GM19438 (cell line): ENCODE measurements around the gene IQCE.

Source experiments
- ATAC-seq: cut with Tn5 transposase; IDR thresholded peaks from one replicate; pipeline ENCODE4 v1.9.1; 2021; ENCODE audit warnings: low read depth; ENCODE audit not compliant: unreplicated experiment

The IQCE gene

DNA sequence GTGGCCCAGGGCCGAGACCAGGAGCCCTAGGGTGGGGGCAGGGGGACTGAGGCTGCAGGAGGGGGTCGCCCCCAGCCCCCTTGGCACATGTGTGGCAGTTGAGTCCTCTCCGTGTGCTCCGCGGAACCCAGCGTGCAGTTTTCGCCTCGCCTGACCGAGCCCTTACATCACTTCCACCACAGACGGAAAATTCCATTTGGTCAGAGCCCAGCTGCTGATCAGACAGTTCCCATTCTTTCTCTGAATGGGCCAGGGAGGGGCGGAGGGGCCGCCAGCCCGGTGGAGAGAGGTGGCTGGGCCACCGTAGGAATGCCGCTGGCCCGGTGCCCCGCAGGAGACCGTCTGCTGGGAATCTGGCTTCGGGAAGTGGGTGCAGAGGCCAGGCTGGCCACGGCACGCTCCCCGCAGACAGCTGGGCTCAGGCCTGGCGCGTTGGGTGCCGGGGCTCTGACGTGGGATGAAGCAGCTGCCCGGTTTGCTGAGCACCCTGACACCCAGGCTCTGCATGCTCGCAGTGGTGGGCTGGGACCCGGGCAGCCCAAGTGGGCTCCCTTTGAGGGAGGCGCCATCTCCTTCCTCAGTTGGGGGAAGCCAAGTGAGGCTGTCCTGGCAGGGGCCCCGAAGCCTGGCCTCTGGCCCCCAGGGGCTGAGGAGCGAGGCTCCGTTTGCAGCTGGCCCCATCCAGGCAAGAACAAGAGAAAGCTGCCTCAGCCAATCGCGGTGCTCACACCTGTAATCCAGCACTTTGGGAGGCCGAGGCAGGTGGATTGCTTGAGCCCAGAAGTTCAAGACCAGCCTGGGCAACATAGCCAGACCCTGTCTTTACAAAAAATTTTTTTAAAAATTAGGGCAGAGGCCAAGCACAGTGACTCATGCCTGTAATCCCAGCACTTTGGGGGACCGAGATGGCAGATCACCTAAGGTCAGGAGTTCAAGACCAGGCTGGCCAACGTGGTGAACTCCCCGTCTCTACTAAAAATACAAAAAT is 82.9 kb downstream of the IQCE start:
- ATAC-seq = no peak

DNA sequence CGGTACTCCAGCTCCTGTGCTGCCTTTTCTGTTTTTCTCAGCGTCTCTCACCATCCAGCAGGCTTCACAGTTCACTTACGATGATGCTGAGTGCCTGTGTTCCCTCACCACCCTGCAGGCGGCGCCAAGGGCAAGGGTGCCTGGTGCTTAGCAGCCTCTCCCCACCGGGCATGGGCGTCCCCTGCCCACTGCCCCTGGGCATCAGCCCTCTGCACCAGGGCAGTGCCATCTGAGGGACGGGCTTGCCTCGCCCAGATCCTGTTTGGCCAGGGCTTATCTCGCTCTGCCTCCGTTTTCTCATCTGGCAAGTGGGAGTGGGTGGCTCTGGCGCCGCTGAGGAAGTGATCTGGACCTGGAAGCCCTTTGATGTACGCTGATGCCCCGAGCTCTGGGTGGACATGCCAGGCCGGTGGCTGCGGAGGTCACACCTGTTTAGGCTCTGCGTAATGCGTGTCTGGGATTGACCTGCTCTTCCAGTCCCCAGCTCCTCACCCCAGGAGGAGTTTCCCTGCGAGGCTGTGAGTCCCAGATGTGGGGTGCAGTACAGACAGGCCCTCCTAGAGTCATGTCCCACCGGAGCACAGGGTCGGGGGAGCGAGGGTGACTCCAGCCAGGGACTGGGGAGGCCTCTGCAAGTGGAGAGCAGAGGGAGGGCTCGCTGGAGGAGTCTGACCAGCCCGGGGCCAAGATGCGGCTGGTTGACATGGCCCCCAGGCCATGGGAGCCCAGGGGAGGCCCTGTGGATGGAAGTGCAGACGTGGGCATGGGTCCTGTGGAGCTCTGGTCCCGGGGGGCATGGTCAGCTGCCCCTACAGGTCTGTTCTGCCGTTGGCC is 84.8 kb downstream of the IQCE start:
- ATAC-seq = no peak

- no peak for ATAC-seq
Measured at GRCh38 chr7:2644220-2644561, 85.4 kb downstream of the IQCE start.

DNA sequence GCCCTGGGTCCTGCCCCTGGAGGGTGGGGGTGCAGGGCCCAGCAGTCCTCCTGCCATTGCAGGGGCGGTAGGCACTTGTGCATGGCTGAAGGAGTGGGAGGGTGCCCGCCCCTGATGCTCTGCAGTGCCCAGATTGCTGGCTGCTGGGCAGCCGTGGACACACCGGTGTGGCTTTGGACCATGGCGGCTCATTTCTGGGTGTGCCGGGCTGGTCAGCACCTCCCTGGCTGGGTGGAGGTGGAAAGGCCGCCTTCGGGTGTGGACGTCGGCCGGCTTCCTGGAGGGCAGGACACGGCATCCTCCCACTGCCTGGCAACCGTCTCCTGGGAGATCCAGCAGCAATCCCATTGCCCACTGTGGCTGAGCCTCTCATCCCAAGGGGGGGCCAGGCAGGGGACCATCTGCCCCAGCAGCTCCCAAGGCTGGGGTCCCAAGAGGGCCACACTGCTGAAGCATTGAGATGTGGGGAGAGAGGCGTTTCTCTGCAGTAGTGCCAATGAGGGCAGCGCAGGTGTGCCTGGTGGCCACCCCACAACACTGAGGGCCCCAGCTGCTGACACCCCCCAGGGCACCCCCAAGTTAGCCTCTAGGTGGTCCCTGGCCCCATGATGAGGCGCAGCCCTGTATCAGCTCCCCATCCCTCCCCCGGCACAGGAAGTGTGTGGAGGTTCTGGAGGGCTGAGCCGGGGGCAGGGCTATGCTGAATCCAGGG is 85.9 kb downstream of the IQCE start:
- ATAC-seq = peak; percentile 42

GRCh38 chr7:2645274-2645868 is 86.6 kb downstream of the IQCE start:
- ATAC-seq = peak; percentile 63

DNA sequence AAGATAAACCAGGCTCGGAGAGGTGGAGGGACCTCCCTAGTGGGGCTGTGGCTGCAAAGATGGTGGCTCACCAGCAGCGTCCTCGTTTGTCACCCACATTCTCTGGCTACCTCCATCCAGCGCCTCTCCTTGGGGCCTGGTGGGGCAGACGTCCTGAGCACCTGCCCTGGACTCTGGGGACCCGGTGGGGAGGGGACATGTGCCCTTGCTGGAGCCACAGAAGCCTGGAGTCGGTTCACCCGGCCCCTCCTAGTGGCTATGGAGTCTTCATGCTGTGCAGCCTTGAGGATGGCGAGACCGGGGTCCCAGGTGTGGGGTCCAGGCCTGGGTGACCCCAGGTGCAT is 87.5 kb downstream of the IQCE start:
- ATAC-seq = no peak

DNA sequence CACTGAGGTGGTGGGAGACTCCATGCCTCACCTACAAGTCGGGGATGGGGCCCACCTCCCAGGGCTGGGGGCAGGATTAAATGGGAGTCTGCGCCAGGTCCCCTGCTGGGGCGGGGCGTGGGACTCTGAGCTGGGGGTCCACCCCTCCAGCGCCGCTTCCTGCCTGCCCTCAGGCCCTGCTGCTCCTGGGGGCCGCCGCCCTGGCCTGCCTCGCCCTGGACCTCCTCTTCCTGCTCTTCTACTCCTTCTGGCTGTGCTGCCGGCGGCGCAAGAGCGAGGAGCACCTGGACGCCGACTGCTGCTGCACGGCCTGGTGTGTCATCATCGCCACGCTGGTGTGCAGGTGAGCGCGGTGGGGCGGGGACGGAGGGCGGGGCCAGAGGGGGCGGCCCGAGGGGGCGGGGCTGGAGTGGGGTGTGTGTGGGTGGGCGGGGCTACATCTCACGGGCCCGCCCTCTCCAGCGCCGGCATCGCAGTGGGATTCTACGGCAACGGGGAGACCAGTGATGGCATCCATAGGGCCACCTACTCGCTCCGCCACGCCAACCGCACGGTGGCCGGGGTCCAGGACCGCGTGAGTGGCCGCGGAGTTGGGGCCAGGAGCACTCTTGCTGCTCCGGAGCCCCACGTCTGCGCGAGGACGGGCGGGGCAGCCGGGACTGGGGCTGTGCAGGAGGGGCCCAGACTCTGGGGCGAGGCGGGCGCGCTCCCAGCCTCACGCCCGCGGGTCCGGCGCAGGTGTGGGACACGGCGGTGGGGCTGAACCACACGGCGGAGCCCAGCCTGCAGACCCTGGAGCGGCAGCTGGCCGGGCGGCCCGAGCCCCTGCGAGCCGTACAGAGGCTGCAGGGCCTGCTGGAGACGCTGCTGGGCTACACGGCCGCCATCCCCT is 88.1 kb downstream of the IQCE start:
- ATAC-seq = no peak

DNA sequence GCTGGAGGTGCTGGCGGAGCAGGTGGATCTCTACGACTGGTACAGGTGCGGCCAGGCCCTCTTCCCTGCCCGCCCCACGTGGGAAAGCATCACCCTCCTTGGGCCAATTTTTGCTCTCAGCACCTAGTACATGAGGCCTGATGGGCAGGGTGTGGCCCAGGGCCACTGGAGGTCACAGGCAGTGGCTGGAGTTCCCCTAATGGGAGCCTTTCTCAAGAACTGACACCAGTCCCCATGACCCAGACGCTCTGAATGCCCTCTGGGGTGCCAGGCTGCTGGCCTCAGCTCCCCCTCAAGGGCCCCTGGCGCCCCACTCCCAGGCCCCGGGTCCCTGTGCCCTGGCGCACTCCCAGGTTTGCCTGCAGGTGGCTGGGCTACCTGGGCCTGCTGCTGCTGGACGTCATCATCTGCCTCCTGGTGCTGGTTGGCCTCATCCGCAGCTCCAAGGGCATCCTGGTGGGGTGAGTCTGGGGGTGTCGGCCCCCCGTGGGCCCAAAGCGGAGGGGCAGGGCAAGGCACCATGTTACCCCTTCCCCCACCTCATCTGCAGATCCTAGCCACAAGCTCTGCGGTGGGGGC is 88.9 kb downstream of the IQCE start:
- ATAC-seq = no peak

DNA sequence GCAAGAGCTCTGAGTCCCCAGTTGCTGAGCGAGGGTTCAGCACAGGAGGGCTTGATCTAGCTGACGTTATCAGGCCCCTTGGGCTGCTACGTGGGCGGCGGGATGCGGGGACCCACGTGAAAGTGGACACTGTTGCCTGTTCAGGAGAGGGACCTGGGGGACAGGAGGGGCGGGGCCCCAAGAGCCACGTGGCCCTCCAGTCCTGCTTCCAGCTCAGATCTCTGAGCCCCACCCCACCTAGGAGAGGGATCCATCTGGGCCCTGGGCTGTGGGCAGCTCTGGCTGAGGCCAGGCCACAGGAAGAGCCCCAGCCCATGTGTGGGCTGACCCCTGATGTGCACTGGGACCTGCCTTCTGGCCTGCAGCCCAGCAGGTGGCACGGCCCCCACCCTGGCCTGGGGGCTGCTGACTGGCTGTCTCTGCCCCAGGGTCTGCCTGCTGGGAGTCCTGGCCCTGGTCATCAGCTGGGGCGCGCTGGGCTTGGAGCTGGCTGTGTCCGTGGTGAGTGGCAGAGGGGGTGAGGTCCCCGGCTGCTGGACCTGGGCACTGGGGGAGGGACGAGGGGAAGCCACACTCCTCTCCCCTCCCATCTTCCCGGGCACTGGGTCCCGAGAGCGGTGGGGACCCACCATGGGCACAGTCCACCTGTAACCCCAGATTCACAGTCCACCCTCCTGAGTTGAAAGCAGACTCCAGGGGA is 90.5 kb downstream of the IQCE start:
- no peak for ATAC-seq

DNA sequence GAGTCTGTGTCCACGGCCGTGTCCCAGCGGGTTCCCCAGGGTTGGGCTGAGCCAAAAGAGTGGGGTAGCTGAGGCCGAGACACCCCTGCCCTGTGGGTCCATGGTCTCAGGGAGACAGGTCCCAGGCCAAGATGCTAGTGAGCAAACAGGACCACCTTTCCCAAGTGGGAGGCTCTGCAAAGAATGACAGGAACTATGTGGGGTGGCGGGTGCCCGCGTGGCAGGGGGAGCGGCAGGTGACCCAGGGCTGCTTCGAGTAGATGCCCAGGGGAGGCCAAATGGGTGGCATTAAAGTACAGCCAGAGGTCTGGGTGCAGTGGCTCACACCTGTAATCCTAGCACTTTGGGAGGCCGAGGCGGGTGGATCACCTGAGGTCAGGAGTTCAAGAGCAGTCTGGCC is 91.2 kb downstream of the IQCE start:
- no peak for ATAC-seq

DNA sequence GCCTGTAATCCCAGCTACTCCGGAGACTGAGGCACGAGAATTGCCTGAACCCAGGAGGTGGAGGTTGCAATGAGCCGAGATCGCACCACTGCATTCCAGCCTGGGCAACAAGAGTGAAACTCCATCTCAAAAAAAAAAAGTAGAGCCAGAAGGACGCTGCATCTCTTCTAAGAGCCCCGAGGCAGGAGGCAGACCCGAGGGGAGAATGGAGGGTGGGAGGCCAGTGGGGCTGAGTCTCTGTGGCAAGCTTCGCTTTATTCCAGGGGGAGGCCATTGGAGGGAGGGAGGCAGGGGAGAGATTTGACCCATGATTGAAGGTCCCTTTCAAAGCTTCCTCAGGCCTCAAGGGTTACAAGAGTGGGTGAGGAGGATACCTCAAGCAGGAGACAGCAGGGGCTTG is 91.7 kb downstream of the IQCE start:
- no peak for ATAC-seq

DNA sequence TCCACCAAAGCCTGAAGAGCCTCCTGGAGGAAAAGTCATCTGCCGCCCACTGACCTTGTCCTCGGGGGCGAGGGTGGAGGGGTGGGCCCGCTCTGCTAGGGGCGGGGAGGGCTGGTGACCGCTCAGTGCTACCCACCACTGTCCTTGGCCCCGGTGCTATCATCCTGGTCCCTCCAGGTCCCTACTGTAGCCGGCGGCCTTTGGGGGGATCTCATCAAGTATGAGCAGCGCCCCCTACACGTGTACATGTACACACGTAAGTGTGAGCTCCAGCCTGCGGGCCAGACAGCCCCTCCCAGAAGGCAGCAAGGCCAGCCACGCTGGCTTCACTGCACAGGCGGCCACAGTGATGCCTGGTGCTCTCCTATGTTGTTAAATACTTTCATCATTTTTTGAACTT is 92.6 kb downstream of the IQCE start:
- no peak for ATAC-seq

- ATAC-seq = no peak
Measured at GRCh38 chr7:2651847-2652735, 93.3 kb downstream of the IQCE start.

DNA sequence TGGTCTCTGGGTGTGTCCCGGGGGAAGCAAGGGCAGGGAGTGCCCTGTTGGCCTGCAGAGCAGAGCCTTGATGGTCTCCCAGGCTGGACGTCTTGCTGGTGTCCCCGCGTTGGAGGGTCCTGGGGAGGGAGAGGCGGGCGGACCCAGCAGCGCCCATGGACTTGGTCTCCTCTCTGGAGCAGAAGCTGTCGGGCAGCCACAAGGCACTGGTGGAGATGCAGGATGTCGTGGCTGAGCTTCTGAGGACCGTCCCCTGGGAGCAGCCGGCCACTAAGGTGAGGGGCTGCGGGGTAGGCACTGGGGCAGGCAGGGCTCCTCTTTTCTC is 93.9 kb downstream of the IQCE start:
- ATAC-seq = no peak

DNA sequence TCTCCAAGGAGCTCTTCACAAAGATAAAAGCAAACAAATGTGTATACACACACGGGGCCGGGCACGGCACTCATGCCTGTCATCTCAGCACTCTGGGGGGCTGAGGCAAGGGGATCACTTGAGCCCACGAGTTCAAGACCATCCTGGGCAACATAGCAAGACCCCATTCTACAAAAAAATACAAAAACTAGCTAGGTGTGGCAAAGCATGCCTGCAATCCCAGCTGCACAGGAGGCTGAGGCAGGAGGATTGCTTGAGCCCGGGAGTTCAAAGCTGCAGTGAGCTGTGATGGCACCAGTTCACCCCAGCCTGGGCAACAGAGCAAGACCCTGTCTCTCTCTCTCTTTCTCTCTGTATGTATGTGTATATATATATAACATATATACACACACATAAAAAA is 95.3 kb downstream of the IQCE start:
- ATAC-seq = no peak

DNA sequence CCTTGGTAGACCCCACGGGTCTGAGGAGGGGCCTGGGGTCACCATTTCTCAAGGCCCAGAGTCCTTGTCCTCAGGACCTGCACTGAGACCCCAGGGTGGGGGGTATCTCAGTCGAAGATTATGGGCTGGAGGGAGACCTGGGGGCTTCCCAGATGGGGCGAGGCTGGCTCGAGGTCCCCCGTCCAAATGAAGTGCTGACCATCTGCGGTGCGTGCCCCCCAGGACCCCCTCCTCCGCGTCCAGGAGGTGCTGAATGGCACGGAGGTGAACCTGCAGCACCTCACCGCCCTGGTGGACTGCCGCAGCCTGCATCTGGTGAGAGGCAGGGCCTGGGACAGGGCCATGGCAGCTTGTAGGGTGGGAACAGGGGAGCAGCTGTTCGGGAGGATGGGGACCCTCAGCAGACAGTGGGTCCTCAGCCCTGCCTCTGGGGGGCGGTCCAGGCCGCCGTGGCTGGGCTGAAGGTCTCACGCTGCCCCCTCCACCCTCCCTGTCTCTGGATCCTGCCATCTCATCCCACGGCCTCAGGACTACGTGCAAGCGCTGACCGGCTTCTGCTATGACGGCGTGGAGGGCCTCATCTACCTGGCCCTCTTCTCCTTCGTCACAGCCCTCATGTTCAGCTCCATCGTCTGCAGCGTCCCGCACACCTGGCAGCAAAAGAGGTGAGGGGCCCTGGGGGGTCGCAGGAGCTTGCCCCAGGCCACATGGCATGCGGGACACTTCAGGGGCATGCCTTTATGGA is 97.3 kb downstream of the IQCE start:
- ATAC-seq = no peak

- ATAC-seq = no peak
Measured at GRCh38 chr7:2657208-2657607, 98.4 kb downstream of the IQCE start.
